Fibroblast of gingiva (primary cell): ENCODE data around the gene MRNIP.
"Not testable (repeated sequence)": the region's sequence is repeated elsewhere in the genome, so short reads cannot be mapped to it uniquely, and the experiment has no call there.

ENCODE experiments used
- DNase-seq: peaks from one replicate; pipeline ENCODE4 v3.0.0-alpha.2; 2011; ENCODE audit warnings: low read depth

The MRNIP gene

GRCh38 chr5:179792612-179793467 lies 65.8 kb downstream of the MRNIP start:
- no peak for DNase-seq

DNA sequence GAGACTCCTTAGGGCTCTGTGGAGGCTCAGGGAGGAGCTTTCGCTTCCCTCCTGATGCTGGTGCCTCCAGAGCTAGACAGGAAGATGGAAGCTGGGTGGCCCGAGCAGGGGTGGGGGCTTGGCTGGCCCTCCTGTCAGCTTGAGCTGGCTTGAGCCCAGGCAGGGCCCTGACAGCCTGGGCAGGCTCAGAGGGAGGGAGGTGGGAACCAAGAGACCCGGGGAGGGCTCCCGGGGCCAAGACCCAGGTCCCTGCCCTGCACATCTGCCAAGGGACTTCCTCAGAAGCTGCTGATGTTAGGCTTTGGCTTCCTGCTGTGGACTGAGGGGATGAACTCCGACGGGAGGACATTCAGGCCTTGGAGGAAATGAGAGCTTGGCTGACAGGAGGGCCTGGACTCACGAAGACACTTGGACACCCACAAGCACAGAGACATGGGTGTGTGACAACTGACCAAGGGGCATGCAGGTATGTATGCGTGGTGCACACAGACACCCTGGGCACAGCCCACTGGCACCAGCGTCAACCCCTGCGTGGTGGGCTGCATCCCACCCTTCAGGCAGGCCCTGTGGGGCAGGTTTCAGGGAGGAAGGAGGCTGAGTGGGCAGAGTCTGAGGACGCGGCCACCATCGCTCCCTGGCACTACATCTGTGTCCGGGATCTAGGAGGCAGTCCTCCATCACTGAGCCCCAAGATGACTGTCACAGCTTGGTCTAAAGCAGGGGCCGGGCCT lies 66.6 kb downstream of the MRNIP start:
- DNase-seq, result no peak

GRCh38 chr5:179789278-179789677 lies 69.3 kb downstream of the MRNIP start:
- DNase-seq, result not testable (repeated sequence)

DNA sequence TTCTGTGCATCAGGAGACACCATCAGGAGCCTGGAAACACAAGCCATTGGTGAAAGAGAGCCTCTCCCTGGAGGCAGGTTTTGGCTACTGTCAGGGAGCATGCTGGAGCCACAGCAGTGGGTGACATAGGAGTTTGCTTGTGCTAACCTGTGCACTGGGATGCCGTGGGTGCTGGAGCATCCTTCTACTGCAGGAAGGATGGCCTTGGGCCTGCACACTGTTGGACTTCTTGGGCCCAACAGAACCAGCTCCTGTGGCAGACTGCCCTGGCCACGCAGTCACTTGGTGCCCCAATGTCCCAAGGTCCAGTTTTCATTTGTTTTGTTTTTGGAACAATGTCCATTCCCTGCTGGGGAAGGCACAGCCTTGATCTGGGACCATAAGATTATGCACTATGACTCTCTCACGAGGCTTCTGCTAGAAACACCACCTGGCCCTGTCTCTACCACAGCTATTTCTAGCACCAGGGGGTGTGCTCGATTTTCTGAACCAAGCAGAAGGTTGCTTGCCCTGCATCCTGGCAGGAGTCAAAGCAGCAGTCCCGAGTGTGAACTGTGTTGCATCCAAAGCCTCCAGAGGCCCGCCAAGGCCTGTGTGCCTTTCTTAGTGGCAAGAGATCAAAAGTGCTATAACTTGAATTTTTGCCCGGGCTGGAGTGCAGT lies 70.3 kb downstream of the MRNIP start:
- no peak for DNase-seq
